Measurements from ENCODE around the gene TSHZ2.

- TF ChIP-seq POLR2A (IDR thresholded peaks at IDR 0.05; ENCODE audit: low read depth, low read length), result no peak
- no peak for TF ChIP-seq CEBPB (IDR thresholded peaks at IDR 0.05; ENCODE audit: low read depth, low read length)
Observed at GRCh38 chr20:52992632-52993031, 20.5 kb downstream of the TSHZ2 start.

All from IMR-90 (cell line).